Body of pancreas (tissue), 4 donors: ENCODE measurements around the gene VAV2. TPM values are rescaled to one million over a fixed set of nuclear protein-coding genes. Genes with fewer than 3 reads are reported as not detected.

Source experiments
- ATAC-seq: fragments of 150-250 bp; one replicate; pipeline ENCODE4 v1.9.1; 2016
- DNase-seq, 4 donors: peaks; one replicate each; pipeline ENCODE4 v3.0.0-alpha.2; 2019
- H3K27ac ChIP-seq, 4 donors: fragments of 200-600 bp; sonication (generic); 1 replicate in 3 of 4; 2 replicates in 1 of 4; pipeline versions ENCODE4 v1.5.1 to v1.6.1; 2016 to 2019; ENCODE audit warnings: mild to moderate bottlenecking in 1 of 4, mixed read lengths in 1 of 4, moderate library complexity in 1 of 4
- H3K27me3 ChIP-seq, 2 donors: fragments of 200-600 bp; sonication (generic); one replicate each; pipeline ENCODE4 v1.6.0; 2016; ENCODE audit warnings: mild to moderate bottlenecking in 1 of 2
- H3K36me3 ChIP-seq, 2 donors: fragments of 200-600 bp; sonication (generic); replicated peaks in 1 of 2; 2 replicates each; pipeline ENCODE4 v1.5.1; 2016; ENCODE audit warnings: low read depth in 2 of 2; ENCODE audit not compliant: insufficient read depth in 1 of 2
- H3K4me1 ChIP-seq: fragments of 200-600 bp; sonication (generic); one replicate; pipeline ENCODE4 v1.6.0; 2016
- H3K4me3 ChIP-seq, 2 donors: fragments of 200-600 bp; sonication (generic); 1 replicate in 1 of 2; 2 replicates in 1 of 2; pipeline ENCODE4 v1.5.1; 2016 to 2019
- H3K9me3 ChIP-seq, 3 donors: fragments of 200-600 bp; sonication (generic); 1 replicate in 2 of 3; 2 replicates in 1 of 3; pipeline ENCODE4 v1.5.1; 2016
- CTCF ChIP-seq, 7 experiments: fragments of 450-650 bp in 4 of 7; fragments of 200-600 bp in 3 of 7; sonication (generic) in 3 of 7; IDR thresholded peaks; one replicate each; pipeline ENCODE4 v1.5.1; 2016 to 2019; ENCODE audit warnings: antibody characterized with exemption in 7 of 7
- POLR2A ChIP-seq, 3 donors: fragments of 450-650 bp; IDR thresholded peaks; one replicate each; pipeline ENCODE4 v1.6.1; 2016; ENCODE audit warnings: antibody characterized with exemption in 3 of 3, mild to moderate bottlenecking in 2 of 3
- WGBS, 2 donors: methylation state at CpG; one replicate each; pipeline ENCODE4 v1.1.5; 2017; 5-methylcytosine and 5-hydroxymethylcytosine counted together
- intact Hi-C: fragments of 100-400 bp; cut with DNase I; formaldehyde crosslinking; loops from one replicate; pipeline ENCODE4 v1.15.1; 2023
- total RNA-seq, 2 donors: library from RNA; depleted of rRNA; stranded (reverse); fragments of >200 nt; gene quantifications; one replicate each; pipeline ENCODE4 v1.1.0, GENCODE V29; 2016

VAV2 gene
- total RNA-seq, 2 donors from 2014 or later = 31.6 to 32.3 TPM

DNA sequence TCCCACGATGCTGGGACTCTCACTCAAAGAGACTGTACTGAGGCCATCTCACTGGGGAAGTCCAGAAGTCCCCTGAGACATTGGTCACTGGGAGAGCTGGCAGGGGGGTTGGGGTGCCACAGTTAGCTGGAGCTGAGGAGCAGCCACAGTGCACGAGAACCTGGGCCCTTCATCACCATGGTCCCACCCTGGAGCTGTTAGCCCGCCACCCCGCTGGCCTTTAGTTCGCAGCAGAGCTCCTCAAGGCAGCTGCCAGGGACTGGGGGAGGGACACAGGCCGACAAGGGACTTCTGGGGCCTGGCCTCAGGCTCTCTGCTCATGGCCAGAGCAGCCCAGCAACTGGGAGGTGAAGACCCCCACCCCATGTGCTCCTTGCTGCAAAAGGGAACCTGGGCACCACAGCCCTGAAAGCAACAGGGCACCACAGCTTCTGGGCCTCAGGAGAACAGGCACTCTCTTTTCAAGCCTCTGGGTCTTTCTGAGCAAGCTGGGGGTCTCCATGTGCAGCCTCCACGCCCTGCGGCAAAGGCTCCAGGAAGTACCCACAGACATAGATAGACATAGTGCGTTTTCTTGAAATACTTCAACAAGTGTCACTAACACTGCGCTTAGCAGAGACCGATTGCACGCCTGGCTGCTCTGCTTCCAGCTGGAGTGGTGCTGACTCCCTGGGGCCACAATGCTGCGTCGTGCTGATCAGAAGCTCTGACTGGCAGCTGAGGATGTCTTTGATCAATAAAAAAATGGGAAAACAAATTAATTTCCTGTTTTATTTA lies 46.0 kb downstream of the VAV2 start:
- H3K4me1 ChIP-seq = peaks cover 26% of the 10 kb centered on the region
- DNase-seq = peak in 2 of 4 donors; percentile 10 to 11
- H3K4me3 ChIP-seq = no peak overlapping the region
- no peaks in the 10 kb centered on the region for H3K36me3 ChIP-seq
- 89 to 93% methylated on average over 7 to 14 of the region's 14 CpGs for WGBS, 2 donors
- no peaks in the 10 kb centered on the region for H3K27me3 ChIP-seq
- TF ChIP-seq CTCF (IDR thresholded peaks at IDR 0.05) (no peak), POLR2A (IDR thresholded peaks at IDR 0.05) (no peak)
- intact Hi-C loops = no loop called here
- H3K27ac ChIP-seq = no peak overlapping the region
- no peaks in the 10 kb centered on the region for H3K9me3 ChIP-seq
- ATAC-seq = no peak

GRCh38 chr9:133945314-133945975 lies 46.7 kb downstream of the VAV2 start:
- DNase-seq (peak in 2 of 4 donors; percentile 4 to 12), ATAC-seq (no peak)
- no peak overlapping the region for H3K4me3 ChIP-seq
- peaks cover 19% of the 10 kb centered on the region for H3K4me1 ChIP-seq
- TF ChIP-seq CTCF (IDR thresholded peaks at IDR 0.05) (no peak), POLR2A (IDR thresholded peaks at IDR 0.05) (no peak)
- no peaks in the 10 kb centered on the region for H3K9me3 ChIP-seq
- no peaks in the 10 kb centered on the region for H3K36me3 ChIP-seq
- H3K27me3 ChIP-seq = no peaks in the 10 kb centered on the region
- WGBS, 2 donors = 68 to 76% methylated on average over 11 of the region's 13 CpGs
- peak overlapping the region in 3 of 4 donors; percentile 9 to 50 (median 13) for H3K27ac ChIP-seq
- intact Hi-C loops = no loop called here

GRCh38 chr9:133944746-133945135 lies 47.4 kb downstream of the VAV2 start:
- 73 to 95% methylated on average over 3 to 14 of the region's 14 CpGs for WGBS, 2 donors
- Histone ChIP-seq H3K36me3 (no peaks in the 10 kb centered on the region), H3K4me3 (no peak overlapping the region), H3K27ac (peak overlapping the region in 2 of 4 donors; percentile 13 to 50), H3K4me1 (peaks cover 16% of the 10 kb centered on the region), H3K27me3 (no peaks in the 10 kb centered on the region), H3K9me3 (no peaks in the 10 kb centered on the region)
- DNase-seq (peak in 2 of 4 donors; percentile 59 to 89), ATAC-seq (no peak)
- TF ChIP-seq CTCF (IDR thresholded peaks at IDR 0.05) = peak in 1 of 7 experiments; percentile 42
- no peak for TF ChIP-seq POLR2A (IDR thresholded peaks at IDR 0.05)
- intact Hi-C loops = no loop called here

DNA sequence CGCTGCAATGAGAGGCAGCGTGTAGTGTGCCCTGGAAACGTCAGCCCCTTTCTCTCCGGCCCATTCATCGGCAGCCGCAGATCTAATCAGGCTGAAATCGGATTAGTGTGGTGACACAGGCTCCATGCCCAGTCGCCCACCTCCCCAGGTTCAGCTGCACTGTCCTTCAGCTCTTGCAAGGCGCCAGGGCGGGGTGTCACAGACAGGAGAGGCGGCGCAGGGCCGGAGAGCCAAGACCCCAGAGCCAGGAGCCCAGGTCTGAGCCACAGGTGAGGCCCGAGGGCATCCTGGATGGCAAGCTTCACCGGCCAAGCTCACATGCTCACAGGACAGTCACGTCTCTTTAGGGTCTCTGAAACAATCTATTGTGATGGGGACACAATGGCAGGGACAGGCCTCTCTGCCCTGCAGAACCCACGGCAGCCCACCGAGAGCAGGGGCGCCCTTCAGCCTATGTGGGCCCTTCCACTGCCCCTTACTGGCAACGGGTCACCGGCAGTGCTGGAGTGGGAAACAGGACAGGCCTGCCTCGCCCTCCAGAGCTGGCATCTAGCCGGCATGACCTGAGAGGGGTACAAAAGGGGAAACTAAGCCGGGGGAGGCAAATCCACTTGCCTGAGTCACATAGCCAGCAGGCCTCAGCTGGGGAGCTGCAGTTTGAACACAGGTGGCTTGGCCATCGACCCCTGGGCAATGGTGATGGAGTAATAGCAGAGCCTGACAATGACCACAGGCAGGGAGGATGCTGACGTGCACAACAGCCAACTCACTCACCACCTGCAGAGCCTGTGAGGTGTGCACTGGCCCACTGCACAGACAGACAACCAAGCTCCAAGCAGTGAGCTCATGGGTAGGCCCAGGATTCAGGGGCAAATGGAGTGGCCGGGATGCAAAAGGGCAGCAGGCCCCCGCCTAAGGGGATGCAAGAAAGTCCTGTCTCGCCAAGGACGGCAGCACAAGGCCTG lies 48.1 kb downstream of the VAV2 start:
- Histone ChIP-seq H3K36me3 (no peaks in the 10 kb centered on the region), H3K4me1 (peaks cover 16% of the 10 kb centered on the region), H3K4me3 (no peak overlapping the region), H3K27me3 (no peaks in the 10 kb centered on the region), H3K27ac (no peak overlapping the region), H3K9me3 (no peaks in the 10 kb centered on the region)
- WGBS, 2 donors = 75 to 83% methylated on average over 3 to 30 of the region's 30 CpGs
- intact Hi-C loops = no loop called here
- TF ChIP-seq POLR2A (IDR thresholded peaks at IDR 0.05) (no peak), CTCF (IDR thresholded peaks at IDR 0.05) (no peak)
- ATAC-seq (no peak), DNase-seq (peak in 2 of 4 donors; percentile 8 to 10)
